Muscle of back (tissue), 11 donors: Measurements from ENCODE around the gene FKBP5. TPM values are rescaled to one million over a fixed set of nuclear protein-coding genes. Genes with fewer than 3 reads are reported as not detected.
"Not testable (repeated sequence)": the region's sequence is repeated elsewhere in the genome, so short reads cannot be mapped to it uniquely, and the experiment has no call there.

Source experiments
- DNase-seq, 3 donors: peaks; one replicate each; pipeline versions ENCODE4 v3.0.0 to v3.0.0-alpha.2; 2013
- polyA plus RNA-seq, 10 donors: library from polyadenylated mRNA; unstranded; fragments of 120-200 nt; gene quantifications; one replicate each; pipeline ENCODE4 v1.2.1, GENCODE V29; 2013; ENCODE audit not compliant: insufficient read length in 10 of 10

FKBP5 gene
- polyA plus RNA-seq, 10 donors, result 12.2 to 30.4 (median 17.0) TPM

- no peak for DNase-seq
Measured at GRCh38 chr6:35694462-35694861, 5.7 kb upstream of the FKBP5 start.

GRCh38 chr6:35691027-35691824 lies 2.5 kb upstream of the FKBP5 start:
- DNase-seq, result peak in 1 of 3 donors; percentile 65

- no peak for DNase-seq
Measured at GRCh38 chr6:35690484-35690883, 1.8 kb upstream of the FKBP5 start.

DNA sequence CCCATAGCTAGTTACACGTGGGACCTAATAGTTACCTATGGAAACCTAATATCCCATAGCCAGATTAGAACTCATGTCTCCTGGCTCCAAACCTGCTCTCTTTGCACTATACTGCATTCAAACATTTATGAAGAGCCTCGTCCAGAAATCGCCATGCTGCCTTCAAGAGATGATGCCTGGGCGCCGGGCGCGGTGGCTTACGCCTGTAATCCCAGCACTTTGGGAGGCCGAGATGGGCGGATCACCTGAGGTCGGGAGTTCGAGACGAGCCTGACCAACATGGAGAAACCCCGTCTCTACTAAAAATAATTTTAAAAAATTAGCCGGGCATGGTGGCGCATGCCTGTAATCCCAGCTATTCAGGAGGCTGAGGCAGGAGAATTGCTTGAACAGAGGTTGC lies 1.3 kb upstream of the FKBP5 start:
- DNase-seq, result not testable (repeated sequence)

- DNase-seq, result peak in 2 of 3 donors; percentile 50 to 80
Measured at GRCh38 chr6:35687658-35688604, 784 bp downstream of the FKBP5 start.

DNA sequence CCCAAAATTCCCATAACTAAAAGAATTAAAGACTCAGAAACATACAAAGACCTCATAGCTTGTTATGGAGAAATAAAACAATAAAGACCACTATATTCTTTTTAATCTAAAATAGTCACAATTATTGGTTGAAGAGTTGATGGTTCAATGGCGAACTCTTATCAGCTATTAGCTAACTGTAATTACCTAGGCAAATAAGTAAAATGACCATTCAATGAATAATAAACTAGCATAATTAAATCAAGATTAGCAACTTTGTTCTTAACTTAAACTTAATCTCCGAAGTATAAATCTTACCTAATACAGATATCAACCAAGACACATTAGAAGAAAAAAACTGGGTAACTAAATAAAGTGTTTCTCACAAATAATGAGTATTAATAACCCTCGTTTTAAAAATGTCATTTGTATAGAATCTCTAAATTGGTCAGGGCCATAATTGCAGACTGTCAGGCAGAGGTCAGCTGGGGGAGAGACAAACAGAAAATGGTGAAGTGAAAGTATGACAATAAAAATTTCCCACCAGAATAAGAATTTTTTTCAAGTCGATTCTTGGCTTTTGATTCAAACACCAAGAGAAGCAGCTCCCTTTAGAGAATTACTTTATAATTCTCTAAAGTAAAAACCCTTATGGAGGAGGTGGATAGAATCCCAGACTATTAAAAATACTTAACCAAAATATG lies 1.7 kb downstream of the FKBP5 start:
- DNase-seq, result no peak

DNA sequence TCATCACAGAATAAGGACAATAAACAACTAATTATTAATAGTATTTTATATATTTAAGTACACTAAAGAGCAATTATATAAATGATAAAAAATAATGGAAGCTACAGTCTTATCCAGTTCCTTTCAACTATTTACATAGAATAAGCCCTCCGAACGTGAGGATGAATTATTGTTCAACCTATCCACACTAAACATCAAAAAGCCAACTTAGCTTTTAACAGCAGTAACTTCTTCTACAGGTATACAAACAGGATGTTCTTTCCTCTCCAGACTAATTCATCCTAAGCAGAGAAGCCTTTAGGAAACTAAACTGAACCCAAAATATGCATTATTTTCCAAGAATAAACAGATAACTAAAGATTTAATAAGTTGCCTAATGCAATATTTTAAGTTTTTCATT lies 2.3 kb downstream of the FKBP5 start:
- no peak for DNase-seq

- no peak for DNase-seq
Measured at GRCh38 chr6:35683267-35683666, 5.4 kb downstream of the FKBP5 start.

DNA sequence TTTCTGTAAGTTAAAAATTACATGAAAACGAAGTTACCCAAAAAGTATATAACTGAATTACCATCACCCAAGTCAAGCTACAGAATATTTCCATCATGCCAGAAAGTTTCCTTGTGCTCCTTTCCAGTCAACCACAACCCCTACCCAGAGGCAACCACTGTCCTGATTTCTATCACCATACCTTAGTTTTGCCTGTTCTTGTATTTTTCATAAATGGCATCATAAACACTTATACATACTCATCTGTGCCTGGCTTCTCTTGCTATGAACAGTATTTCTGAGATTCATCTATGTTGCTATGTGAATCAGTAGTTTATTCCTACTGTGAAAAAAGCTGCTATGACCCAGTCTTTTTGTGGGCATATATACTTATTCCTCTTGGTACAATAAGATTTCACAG lies 7.4 kb downstream of the FKBP5 start:
- no peak for DNase-seq

DNA sequence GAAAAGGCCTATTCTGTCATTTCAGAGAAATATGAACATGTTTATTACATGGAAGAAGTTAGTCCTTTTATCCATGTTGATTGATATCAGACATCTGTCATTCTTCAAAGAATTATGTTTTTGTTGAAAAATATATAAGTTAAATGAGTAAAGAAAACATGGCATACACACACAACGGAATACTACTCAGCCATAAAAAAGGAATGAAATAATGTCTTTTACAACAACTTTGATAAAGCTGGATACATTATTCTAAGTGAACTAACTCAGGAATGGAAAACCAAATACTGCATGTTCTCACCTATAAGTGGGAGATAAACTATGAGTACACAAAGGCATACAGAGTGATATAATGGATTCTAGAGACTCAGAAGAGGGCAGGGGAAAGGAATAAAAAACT lies 9.3 kb downstream of the FKBP5 start:
- no peak for DNase-seq

DNA sequence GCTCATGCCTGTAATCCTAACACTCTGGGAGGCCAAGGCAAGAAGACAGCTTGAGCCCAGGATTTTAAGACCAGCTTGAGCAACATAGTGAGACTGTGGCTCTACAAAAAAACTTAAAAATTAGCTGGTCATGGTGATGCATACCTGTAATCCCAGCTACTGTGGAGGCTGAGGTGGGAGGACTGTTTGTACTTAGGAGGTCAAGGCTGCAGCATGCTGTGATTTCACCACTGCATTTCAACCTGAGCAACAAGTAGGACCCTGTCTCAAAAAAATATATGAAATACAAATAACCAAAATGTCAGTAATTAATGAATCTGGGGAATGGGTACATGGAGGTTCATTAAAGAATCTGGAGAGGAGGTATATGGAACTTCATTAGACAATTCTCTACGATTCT lies 9.9 kb downstream of the FKBP5 start:
- DNase-seq, result no peak

GRCh38 chr6:35678021-35678654 lies 10.6 kb downstream of the FKBP5 start:
- DNase-seq, result peak in 1 of 3 donors; percentile 34

- DNase-seq, result no peak
Measured at GRCh38 chr6:35677456-35677855, 11.3 kb downstream of the FKBP5 start.

DNA sequence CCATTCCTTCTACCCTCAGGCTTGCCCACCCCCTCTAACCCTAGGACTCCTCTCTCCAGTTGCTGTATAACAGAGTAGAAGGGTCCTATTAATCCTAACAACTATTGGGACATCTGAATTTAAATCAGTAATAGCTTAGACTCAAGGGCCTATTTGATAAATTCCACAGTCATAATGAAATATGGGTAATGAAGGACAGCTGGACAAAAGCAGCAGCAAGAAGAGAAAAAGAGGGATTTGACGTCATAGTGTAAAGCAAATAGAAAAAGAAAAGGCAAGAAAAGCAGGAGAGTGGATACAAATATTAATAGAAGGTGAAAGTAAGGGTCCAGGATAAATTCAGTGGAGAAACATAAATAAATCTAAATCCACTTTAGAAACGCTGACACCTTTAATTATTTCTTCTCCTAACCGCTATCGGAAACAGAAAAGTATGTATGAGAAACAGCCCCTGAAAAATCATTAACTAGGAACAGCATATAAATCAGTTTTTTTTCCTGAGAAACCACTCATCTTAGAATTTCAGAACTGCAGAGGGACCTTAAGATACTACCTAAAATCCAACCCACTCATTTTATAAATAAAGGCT lies 12.8 kb downstream of the FKBP5 start:
- DNase-seq, result peak in 1 of 3 donors; percentile 46

DNA sequence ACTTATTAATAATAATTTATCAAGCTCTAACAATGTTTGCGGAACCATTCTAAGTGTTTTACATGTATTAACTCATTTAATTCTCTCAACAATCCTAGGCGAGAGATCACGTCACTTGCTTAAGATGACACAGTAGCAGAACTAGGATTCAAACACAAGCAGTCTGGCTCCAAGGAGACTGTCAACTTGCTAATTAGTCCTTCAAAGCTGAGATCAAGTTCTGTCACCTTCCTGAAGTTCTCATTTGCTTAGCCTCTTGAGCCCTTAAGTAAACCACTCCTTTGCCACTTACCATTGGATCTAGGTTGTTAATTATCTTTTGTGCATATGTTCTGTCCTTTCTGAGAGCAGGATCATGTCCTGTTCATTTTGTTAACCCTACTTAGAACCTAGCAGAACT lies 14.1 kb downstream of the FKBP5 start:
- DNase-seq, result no peak

DNA sequence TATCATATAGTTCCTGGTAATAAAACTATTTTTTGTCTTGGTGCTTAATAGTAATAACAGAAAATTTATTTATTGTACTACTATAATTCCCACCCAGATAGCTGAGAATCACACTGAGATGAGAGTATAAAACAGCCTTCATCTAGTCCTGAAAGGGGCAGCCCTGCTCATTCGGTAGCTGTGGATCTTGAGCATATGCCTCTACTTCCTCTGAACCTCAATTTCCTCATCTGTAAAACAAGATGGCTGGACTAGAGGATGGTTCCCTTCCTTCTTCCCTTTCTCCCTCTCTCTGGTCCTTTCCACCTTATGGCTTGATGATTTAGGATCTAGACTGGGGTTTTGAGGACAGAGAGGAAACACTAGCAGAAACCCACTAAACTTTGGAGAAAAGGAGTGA lies 15.0 kb downstream of the FKBP5 start:
- DNase-seq, result no peak

DNA sequence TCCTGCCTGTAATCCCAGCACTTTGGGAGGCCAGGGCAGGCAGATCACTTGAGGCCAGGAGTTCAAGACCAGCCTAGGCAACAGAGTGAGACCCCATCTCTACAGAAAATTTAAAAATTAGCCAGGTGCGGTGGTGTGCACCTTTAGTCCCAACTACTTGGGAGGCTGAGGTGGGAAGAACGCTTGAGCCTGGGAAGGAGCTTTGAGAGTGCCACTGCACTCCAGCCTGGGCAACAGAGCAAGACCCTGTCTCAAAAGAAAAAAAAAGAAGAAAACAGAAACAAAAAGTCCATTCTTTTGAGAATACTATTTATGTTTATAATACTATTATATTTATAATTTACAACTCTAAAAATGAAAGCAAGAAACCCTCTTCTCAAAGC lies 15.4 kb downstream of the FKBP5 start:
- not testable (repeated sequence) for DNase-seq

DNA sequence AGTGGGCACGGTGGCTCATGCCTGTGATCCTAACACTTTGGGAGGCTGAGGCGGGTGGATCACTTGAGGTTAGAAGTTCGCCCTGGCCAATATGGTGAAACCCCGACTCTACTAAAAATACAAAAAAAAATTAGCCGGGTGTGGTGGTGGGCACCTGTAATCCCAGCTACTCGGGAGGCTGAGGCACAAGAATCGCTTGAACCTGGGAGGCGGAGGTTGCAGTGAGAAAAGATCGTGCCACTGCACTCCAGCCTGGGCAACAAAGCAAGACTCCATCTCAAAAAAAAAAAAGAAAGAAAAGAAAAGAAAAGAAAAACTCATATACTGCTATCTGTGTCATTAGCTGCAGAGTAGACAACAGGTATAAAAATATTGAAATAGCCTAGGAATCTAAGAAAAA lies 18.3 kb downstream of the FKBP5 start:
- not testable (repeated sequence) for DNase-seq

GRCh38 chr6:35669451-35670045 lies 19.2 kb downstream of the FKBP5 start:
- DNase-seq, result no peak

GRCh38 chr6:35668744-35669450 lies 19.8 kb downstream of the FKBP5 start:
- DNase-seq, result peak; percentile 48 to 88 (median 52)
